Stimulated activated CD4-positive, alpha-beta T cell treated with anti-CD3 and anti-CD28 coated beads, Interleukin-12 subunit alpha, Interleukin-12 subunit beta, amount 100 ng/mL, for 4 hours (primary cell): ENCODE measurements around the gene MLX.
"Not testable (repeated sequence)": the region's sequence is repeated elsewhere in the genome, so short reads cannot be mapped to it uniquely, and the experiment has no call there.

Experiments
- DNase-seq: peaks from one replicate; pipeline ENCODE4 v3.0.0-alpha.2; 2020

MLX gene

DNA sequence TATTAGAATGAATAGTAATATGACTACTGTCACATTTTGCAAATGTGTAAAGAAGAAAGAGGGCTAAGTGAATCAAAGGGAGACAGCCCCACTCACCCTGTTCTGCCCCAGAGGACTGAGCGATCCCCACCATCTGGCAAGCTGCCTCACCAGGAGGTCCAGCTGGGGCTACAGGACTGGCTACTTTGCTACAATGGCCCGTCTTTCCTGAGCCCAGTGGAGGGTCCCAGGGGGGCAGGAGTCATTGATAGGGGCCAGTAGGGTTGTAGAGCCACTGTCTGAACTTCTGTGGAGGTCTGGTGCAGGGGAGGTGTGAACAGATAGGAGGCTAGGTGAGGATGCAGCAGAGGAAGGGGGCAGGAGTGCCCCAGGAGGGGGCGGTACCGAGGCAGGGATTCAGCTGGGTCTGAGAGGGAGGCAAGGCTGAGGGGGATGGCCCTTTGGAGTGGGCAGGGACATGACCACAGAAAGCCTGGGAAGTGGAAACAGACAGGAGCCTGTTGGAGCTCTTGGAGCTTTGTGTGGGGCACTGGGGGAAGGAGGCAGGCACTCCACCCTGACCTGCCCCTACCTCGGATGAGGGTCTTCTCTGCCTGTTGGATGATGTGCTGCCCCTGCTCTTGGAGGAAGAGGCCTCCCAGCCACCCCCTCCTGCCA is 10.8 kb upstream of the MLX start:
- DNase-seq, result not testable (repeated sequence)

DNA sequence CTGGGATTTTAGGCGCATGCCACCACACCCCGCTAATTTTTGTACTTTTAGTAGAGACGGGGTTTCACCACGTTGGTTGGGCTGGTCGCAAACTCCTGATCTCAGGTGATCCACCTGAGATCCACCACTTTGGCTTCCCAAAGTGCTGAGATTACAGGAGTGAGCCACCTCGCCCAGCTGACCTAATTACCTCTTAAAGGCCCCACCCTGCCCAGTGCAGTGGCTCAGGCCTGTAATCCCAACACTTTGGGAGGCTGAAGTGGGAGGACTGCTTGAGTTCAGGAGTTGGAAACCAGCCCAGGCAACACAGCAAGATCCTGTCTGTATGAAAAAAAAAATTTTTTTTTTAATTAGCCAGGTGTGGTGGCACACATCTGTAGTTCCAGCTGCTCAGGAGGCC is 7.8 kb upstream of the MLX start:
- no peak for DNase-seq

DNA sequence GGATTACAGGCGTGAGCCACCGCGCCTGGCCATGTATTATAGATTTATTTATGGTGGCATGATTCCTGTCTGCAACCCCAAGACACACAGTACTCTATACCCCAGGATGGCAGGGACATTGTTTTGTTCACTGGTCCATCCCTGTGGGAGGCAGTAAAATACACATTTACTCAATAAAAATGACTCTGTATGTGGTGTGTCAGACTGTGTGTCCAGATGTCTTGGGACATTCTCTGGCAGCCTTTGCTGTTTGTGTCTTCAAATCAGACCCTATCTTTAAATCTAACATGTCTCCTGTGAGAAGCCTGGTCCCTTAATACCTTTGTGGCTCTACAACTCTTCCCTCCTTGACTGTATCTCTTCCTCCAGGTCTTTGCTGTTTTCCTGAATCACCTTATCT is 6.7 kb upstream of the MLX start:
- no peak for DNase-seq

DNA sequence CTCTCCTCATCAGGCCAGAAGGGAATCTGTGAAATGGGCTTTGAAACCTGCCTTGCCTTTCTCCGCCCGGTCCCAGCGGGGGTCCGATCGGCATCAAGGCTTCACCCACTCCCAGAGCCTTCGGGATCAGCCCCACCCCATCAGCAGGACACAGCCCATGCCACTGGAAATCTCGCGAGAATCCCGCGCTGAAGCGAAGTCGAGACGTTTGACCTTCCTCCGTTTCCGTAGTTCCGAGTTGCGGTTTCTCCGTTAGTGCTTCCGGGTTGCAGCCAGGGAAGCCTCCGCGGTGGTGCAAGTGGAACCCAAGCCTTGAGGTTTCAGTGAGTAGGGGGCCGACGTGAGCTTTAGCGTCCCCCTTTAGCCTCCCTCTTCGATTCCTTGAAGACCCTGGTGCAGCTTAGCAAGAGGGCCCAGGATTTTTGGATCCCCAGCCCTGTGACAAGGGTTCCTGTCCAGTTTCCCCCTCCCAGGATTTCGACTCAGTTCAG is 5.0 kb upstream of the MLX start, which contains the start of gene COASY:
Gene COASY (plus strand): TSS at position 252 of the 491 bp plus-strand sequence. CDS start 475 bp downstream, outside the sequence.
- DNase-seq, result peak; percentile 89

DNA sequence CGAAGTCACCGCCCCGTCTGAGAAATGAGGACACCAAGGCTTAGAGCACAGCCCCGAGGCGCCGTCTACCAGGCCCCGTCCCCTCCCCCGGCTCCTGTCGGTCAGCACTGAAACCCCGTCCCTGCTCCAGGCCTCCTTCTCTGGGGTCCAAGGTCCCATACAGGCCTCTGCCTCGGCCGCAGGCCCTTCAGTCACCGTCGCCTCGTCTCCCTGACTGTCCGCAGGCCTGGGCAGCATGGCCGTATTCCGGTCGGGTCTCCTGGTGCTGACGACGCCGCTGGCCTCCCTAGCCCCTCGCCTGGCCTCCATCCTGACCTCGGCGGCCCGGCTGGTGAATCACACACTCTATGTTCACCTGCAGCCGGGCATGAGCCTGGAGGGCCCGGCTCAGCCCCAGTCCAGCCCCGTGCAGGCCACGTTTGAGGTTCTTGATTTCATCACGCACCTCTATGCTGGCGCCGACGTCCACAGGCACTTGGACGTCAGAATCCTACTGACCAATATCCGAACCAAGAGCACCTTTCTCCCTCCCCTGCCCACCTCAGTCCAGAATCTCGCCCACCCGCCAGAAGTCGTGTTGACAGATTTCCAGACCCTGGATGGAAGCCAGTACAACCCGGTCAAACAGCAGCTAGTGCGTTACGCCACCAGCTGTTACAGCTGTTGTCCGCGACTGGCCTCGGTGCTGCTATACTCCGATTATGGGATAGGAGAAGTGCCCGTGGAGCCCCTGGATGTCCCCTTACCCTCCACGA is 4.3 kb upstream of the MLX start:
- DNase-seq, result no peak

DNA sequence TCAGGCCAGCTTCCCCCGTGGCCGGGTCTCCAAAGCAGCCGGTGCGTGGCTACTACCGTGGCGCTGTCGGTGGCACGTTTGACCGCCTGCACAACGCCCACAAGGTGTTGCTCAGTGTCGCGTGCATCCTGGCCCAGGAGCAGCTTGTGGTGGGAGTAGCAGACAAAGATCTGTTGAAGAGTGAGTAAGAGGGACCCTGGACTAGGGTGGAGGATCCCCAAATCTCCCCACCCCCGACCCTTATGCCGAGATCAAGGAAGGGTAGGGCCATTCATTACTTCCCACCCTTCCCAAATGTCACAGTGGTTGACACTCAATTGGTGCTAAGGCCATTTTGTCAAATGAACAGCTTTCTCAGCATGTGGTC is 3.8 kb upstream of the MLX start:
- DNase-seq, result no peak

DNA sequence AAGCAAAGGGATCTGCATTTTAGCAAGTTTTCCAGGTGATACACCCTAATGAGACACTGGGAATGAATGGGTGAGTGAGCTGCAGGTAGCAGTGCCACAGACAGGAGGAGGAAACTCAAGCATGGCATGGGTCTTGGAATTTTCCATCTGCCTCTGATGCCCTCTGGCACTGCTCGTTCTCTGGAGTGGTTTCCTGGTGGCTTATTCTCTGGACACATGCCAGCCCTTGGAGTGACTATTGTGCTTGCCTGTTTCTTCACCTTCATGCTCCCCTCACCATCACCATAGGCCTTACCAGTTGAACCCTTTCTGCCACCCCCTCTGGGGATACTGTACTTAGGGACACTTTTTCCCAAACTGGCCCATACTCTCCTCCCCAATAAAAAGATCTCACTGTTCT is 3.4 kb upstream of the MLX start:
- DNase-seq, result no peak

DNA sequence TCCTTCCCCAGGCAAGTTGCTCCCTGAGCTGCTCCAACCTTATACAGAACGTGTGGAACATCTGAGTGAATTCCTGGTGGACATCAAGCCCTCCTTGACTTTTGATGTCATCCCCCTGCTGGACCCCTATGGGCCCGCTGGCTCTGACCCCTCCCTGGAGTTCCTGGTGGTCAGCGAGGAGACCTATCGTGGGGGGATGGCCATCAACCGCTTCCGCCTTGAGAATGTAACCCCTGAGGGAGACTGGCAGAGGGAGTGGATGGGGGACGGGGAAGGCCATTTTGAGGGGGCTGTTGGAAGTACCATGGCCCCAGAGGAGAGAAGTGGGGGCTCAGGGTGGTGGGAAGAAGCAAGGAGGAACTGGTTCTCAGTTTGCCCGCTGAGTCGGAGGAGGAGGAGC is 3.0 kb upstream of the MLX start:
- DNase-seq, result no peak

DNA sequence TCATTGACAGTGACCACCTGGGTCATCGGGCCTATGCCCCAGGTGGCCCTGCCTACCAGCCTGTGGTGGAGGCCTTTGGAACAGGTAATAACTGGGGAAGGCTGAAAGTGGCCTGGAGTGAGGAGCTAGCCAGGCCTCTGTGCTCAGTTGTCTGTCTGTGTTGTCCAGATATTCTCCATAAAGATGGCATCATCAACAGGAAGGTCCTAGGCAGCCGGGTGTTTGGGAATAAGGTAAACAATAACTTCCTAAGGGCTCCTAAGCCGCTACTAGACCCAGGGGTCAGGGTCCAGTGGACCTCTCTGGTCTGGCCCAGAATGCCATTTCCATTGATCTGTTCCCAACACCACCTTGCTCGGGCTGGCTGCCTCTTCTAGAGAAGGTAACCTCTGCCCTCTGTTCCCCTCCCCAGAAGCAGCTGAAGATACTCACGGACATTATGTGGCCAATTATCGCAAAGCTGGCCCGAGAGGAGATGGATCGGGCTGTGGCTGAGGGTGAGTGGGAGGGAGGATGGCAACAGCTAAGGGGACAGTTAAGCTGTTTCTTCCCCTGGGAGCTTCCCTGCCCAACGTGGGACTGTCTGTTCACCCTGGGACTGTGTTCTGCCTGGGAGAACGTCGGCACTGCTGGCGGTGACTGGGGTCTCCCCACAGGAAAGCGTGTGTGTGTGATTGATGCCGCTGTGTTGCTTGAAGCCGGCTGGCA is 1.9 kb upstream of the MLX start:
- no peak for DNase-seq

DNA sequence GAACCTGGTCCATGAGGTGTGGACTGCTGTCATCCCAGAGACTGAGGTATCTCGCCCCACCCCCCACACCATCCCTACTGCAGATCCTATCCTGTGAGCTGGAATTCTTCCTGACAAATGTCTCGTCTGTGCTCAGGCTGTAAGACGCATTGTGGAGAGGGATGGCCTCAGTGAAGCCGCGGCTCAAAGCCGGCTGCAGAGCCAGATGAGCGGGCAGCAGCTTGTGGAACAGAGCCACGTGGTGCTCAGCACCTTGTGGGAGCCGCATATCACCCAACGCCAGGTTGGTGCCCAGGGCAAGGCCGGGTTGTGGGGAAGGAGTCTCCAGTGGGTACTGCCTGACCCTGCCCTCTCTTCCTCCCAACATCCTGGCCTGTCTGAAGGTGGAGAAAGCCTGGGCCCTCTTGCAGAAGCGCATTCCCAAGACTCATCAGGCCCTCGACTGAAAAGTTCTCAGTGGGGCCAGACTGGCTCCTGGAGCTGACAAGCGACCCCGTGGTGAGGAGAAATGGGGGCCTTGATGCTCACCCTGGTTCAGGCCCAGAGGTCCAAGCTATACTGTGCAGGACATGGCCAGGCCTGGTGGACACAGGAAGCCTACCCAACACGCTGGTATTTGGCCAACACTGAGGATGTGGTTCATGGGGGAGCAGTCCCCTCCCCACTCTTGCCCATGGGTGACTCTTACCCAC is 1.2 kb upstream of the MLX start:
- no peak for DNase-seq

DNA sequence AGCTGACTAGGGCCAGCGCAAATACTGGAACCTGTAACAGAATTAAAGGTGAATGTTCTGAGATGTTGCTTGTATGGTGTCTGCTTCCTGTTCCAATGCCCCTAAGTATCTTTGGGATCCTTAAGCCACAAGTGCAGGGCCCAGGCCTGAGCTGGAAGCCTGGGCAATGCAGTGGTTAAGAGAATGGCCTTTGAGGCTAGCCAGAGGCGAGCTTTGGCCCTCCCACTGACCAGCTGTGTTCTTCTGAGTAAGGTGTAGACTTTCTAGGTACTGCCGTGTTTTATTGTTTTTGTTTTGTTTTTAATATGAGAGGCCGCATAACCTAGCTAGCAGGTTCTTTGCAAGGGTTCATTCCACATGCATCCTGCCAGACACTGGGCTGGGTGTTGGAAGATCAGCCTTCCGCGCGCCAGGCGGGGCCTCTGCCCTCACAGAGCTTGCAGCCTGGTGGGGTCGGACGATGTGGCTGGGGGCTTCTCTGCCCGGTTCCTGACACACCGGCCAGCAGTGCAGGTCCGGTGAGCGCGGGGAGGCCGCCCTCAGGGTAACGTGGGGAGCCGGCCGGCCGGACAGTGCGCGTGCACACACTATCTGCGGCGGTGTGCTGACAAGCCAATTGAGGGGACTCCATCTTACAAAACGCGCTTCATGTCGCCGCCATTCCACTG is 551 bp upstream of the MLX start:
- DNase-seq, result no peak

DNA sequence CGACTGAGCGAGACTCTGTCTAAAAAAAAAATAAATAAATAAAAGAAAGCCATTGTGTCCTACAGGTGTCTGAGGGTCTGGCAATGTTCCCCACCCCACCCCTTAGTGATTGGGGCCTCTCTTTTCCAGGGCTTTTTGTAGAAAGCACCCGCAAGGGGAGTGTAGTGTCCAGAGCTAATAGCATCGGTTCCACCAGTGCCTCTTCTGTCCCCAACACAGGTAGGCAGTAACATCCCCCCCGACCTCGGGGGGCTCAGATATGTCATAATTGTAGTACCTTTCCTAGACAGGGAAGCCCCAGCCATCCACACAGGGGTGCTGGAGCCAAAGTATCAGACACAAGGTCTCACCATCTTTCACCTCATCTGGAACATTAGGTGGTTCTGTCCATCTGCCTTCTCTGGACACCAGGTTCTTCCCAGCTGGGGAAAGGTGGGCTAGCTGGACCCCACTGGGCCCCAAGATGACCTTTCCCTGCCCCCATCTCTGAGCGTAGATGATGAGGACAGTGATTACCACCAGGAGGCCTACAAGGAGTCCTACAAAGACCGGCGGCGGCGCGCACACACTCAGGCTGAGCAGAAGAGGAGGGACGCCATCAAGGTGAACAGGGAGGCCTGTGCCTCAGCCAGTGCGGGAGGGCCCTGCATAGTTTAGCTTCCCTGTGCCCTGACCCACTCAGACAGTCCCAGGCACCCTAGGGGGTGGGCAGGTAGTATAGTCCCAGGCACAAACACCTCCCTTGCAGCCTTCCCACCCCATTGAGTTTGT is 1.6 kb downstream of the MLX start:
- no peak for DNase-seq

DNA sequence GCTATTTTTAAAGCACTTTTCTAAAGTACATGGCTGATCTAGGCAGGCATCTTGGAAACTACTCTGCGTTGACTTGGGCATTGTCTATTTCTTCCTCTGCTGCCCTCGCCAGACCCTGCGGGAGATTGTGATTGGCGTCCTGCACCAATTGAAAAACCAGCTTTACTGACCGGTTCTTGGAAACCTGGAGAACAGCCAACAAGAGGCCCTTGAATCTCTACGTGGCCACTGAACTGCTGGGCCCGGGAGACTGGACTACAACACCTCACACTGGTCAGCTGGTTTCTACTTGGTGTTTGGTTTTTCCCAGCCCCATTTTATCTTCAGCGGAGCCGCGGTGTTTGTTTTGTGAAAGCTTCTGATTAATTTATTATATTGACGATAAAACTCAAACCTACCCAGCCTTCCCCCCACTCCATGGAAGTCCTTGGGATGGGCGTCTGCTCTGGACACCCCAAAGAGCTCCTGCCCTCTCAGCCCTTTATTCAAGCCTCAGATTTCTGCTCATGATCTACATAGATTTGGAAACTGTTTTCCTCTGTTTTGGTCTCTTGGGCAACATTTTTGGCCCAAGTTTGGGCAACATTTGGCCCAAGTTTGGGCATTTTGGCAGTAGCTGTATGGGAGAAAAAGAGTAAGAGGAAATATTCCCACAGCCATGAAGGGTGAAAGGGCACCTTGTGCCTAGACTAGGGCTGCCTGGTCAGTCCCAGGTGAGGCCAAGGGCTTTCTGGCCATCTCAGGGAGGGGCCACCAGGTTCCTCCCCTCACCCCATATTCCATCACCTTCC is 4.7 kb downstream of the MLX start:
- no peak for DNase-seq

DNA sequence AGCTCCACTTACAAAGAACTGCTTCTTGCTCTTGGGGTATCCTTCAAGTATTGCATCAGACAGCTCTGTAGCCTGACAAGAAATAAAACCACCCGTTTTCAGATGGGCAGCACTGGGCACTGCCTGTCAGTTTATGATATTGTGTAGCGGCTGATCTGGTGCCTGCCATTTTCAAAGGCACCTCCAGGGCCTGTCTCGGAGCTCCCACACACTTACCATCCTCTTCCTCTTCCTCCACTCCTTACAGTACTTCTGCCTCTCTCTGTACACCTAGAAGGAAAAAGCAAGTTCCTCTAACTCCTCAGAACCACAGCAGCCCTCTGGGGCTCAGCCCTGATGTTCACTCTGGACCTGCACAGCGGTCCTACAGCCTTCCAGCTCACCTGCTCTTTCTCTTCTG is 6.2 kb downstream of the MLX start:
- DNase-seq, result no peak

DNA sequence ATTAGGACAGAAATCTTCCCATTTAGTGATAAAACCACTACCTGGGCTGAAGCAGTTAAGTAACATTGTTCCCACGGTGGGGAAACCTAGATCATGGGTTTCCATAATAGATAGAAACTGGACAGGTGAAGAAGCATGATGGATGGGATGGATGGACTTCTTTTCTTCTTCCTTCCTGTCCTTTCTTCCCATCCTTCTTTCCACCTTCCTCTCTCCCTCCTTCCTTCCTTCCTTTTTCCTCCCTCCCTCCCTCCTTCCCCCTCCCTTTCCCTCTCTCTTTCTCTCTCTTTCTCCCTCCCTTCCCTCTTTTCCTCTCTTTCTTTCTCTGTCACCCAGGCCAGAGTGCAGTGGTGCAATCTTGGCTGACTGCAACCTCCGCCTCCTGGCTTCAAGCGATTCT is 7.6 kb downstream of the MLX start:
- DNase-seq, result no peak

DNA sequence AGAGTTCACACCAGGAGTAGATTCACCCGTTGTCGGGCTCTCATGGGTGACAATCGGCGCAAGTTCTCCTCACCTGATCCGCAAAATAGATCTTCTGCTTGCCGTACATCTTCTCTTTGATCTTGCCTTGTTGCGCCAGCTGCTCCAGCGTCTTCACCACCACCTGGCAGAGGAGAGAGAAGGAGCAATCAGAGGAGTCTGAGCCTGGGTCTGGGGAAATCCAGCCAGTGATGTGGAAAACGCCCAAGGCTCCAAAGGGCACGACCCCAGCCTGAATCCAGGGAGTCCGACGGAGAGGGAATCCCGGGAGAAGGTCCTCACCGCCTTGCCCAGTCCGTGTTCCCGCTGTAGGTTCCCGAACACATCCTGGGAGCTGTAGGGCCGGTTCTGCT is 10.2 kb downstream of the MLX start:
- DNase-seq, result no peak

DNA sequence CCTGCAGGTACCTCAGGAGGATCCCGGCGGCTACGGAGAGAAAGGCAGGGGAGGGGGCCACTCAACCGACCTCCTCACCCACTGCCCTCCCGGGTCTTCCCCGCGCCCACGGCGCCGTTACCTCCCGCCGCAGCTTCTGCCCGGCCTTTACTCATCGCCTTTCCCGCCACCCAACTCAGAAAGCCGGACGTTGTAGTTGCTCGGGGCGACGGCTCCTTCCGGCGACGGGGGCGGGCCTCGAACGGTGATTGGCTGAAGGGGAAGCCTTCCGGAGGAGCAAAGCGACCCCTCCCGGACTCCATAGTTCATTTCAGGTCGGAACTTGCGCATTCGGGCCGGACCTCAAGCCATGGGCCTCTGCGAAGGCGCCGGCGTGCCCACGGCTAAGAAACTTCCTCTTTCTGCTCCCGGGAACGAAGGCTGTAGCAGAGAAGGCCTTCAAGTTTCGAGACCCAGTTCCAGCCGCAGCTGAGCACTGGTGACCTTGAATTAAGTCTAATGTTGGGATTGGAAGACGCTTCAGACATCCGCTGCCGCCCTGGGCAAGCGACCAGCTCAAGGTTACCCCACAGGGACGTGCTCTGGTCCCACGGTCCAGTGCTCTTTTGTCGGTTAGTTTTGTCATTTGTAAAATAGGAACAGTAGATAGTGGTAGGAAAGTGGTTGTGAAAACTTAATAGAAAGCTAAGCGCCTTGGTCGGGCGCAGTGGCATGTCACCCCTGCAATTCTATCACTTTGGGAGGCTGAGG is 10.8 kb downstream of the MLX start, which contains the start of gene PSMC3IP:
Gene PSMC3IP (minus strand): TSS at position 198 of the 750 bp plus-strand sequence. CDS start 43 bp downstream, at position 155.
- DNase-seq, result peak; percentile 91

DNA sequence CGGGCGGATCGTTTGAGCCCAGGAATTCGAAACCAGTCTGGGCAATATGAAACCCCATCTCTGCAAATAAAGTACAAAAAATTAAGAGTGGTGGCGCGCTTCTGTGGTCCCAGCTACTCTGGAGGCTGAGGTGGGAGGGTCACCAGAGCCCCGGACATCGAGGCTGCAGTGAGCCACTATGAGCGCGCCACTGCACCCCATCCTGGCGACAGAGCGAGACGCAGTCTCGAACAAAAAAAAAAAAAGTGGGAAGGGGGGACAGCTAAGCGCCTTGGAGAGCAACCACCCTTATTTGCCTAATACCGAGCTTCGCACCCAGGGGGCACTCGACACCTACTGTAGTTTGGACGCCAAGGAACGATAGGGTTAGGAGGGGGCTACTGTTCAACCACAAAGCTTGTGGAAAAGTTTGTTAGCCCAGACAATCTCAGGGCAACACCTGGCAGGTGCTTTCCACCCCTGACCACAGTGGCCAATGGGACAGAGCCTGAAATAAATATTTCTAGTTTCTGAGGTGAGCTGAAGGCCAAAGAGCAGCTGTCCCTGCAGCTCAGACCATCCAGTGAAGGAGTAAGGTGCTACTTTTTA is 11.5 kb downstream of the MLX start:
- DNase-seq, result peak; percentile 70

DNA sequence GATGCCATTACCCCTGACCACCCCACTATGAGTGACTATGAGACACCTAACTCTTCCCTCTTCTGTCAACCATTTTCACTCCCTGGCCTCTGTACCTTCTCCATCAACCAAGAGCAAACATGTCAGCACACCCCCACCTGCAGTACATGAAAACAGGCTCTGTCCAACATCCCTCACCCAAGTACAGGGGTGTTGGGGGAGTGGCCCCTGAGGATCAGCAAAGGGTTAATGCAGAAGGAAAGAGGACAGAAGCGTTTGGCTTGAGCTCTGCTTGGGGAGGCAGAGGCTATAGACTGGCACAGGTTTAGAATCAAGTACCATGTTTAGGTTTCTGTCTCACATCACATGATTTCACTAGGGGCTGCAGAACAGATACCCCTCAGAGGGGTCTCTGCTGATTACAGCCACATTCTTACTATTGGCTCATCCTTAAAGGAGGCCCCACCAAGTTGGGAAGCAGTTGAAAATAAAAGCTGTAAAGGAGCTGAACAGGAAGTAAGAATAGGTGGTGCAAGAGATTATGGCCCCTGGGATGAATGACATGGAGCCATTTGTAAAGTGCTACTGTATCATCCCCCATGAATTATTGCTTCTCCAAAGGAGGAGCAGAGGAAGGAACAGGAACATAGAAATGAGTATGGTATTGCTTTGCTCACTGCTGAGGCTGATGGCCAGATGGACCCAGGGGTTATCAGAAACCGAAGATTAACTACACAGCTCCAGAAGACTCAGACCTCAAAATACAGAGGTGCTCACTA is 13.1 kb downstream of the MLX start:
- no peak for DNase-seq
